HCT116 (cell line): Measurements from ENCODE around the gene TBCCD1. TPM values are rescaled to one million over a fixed set of nuclear protein-coding genes. Genes with fewer than 3 reads are reported as not detected.

Experiments used
- ATAC-seq: fragments of 200-7000 bp; cut with Tn5 transposase; 2 replicates; pipeline ENCODE4 v1.9.1; 2020; ENCODE audit warnings: mild to moderate bottlenecking, moderate library complexity
- BruUV-seq: library from RNA; stranded (reverse); fragments of 400-500 nt; replicated peaks from 2 replicates; lab custom pipeline; 2021; lab: Mats Ljungman, UMichigan
- CTCF ChIA-PET: fragments of 300-600 bp; sonication (Branson Sonifier 250); formaldehyde crosslinking; loops from one replicate; lab custom pipeline; 2021; ENCODE audit warnings: antibody characterized with exemption; lab: Charles Lee
- POLR2A ChIA-PET: fragments of 300-600, 350-600 bp; sonication (Branson Sonifier 250); formaldehyde crosslinking; loops from one replicate; lab custom pipeline; 2021; ENCODE audit warnings: antibody characterized with exemption; lab: Charles Lee
- RAD21 ChIA-PET, 2 experiments: fragments of 300-600 bp; sonication (Branson Sonifier 250); formaldehyde crosslinking; loops; one replicate each; lab custom pipeline; 2023; ENCODE audit warnings: low total read pairs in 2 of 2; ENCODE audit not compliant: uncharacterized antibody in 2 of 2, unreplicated experiment in 2 of 2, low non-redundant PET in 1 of 2; lab: Charles Lee
- DNase-seq: peaks from one replicate; pipeline ENCODE4 v3.0.0-alpha.2; 2010; ENCODE audit warnings: low read depth, low spot score
- H2AFZ ChIP-seq: fragments of 200-600 bp; shearing (Covaris generic), sonication (generic); 2 replicates; pipeline ENCODE4 v1.6.1; 2017; ENCODE audit warnings: low read depth, mixed run types, mixed read lengths, antibody characterized with exemption, low read length; ENCODE audit not compliant: poor library complexity, severe bottlenecking
- H3K27ac ChIP-seq: 2 replicates; pipeline ENCODE4 v1.5.1; 2012; ENCODE audit warnings: low read depth, low read length
- H3K27me3 ChIP-seq: fragments of 200-600 bp; sonication (generic); 2 replicates; pipeline ENCODE4 v1.6.1; 2016; ENCODE audit warnings: mixed run types, low read length, mixed read lengths; ENCODE audit not compliant: insufficient read depth
- H3K36me3 ChIP-seq, 2 experiments: fragments of 200-500 bp in 1 of 2; fragments of 200-600 bp in 1 of 2; sonication (Bioruptor generic) in 1 of 2; sonication (generic) in 1 of 2; 2 replicates each; pipeline versions ENCODE4 v1.5.1 to v1.6.1; 2014 to 2016; ENCODE audit warnings: low read length in 2 of 2, inconsistent platforms in 1 of 2, mixed read lengths in 1 of 2, mixed run types in 1 of 2; ENCODE audit not compliant: insufficient read depth in 2 of 2, control insufficient read depth in 1 of 2
- H3K4me1 ChIP-seq, 2 experiments: fragments of 200-600 bp in 1 of 2; sonication (generic) in 1 of 2; 2 replicates each; pipeline versions ENCODE4 v1.5.1 to v1.6.1; 2012 to 2017; ENCODE audit warnings: low read length in 2 of 2, inconsistent platforms in 1 of 2, mild to moderate bottlenecking in 1 of 2, mixed read lengths in 1 of 2, mixed run types in 1 of 2, moderate library complexity in 1 of 2; ENCODE audit not compliant: insufficient read depth in 2 of 2, control insufficient read depth in 1 of 2
- H3K4me2 ChIP-seq: fragments of 200-600 bp; sonication (generic); 2 replicates; pipeline ENCODE4 v1.6.1; 2017; ENCODE audit warnings: mixed run types, low read length, mixed read lengths
- H3K4me3 ChIP-seq, 2 experiments: fragments of 200-600 bp in 1 of 2; sonication (generic) in 1 of 2; replicated peaks in 1 of 2; 2 replicates each; pipeline ENCODE4 v1.5.1; 2011 to 2016; ENCODE audit warnings: low read length in 2 of 2, control low read depth in 1 of 2, low read depth in 1 of 2, mild to moderate bottlenecking in 1 of 2, mixed read lengths in 1 of 2, mixed run types in 1 of 2
- H3K79me2 ChIP-seq: fragments of 200-600 bp; sonication (generic); 2 replicates; pipeline ENCODE4 v1.6.1; 2017; ENCODE audit warnings: mild to moderate bottlenecking, mixed run types, low read length, moderate library complexity, mixed read lengths; ENCODE audit not compliant: insufficient read depth
- H3K9ac ChIP-seq: fragments of 200-600 bp; sonication (generic); 2 replicates; pipeline ENCODE4 v1.6.1; 2016; ENCODE audit warnings: low read length, mixed read lengths
- H3K9me2 ChIP-seq: fragments of 200-600 bp; sonication (generic), shearing (Covaris generic); 2 replicates; pipeline ENCODE4 v1.6.1; 2017; ENCODE audit warnings: mixed run types, mild to moderate bottlenecking, moderate library complexity; ENCODE audit not compliant: insufficient read depth
- H3K9me3 ChIP-seq, 2 experiments: fragments of 200-500 bp in 1 of 2; fragments of 200-600 bp in 1 of 2; sonication (Bioruptor generic) in 1 of 2; sonication (generic) in 1 of 2; 2 replicates each; pipeline ENCODE4 v1.6.1; 2014 to 2017; ENCODE audit warnings: low read length in 2 of 2, mixed read lengths in 2 of 2, inconsistent platforms in 1 of 2, low read depth in 1 of 2, mild to moderate bottlenecking in 1 of 2, mixed run types in 1 of 2, moderate library complexity in 1 of 2; ENCODE audit not compliant: control insufficient read depth in 1 of 2, insufficient read depth in 1 of 2
- H4K20me1 ChIP-seq: fragments of 200-600 bp; sonication (generic), shearing (Covaris generic); 2 replicates; pipeline ENCODE4 v1.6.1; 2017; ENCODE audit warnings: mixed run types, mild to moderate bottlenecking, moderate library complexity; ENCODE audit not compliant: insufficient read depth
- CBX3 ChIP-seq: IDR thresholded peaks from 2 replicates; pipeline ENCODE4 v1.6.1; 2012; ENCODE audit warnings: low read depth
- CEBPB ChIP-seq: IDR thresholded peaks from 2 replicates; pipeline ENCODE4 v1.6.1; 2012; ENCODE audit warnings: low read depth
- CTCF ChIP-seq, 3 experiments: fragments of 200-600 bp in 1 of 3; sonication (generic) in 1 of 3; IDR thresholded peaks in 2 of 3; conservative IDR thresholded peaks in 1 of 3; 2 replicates each; pipeline ENCODE4 v1.5.1; 2012 to 2017; ENCODE audit warnings: low read depth in 2 of 3, low read length in 2 of 3, antibody characterized with exemption in 1 of 3, borderline replicate concordance in 1 of 3, control low read depth in 1 of 3, mild to moderate bottlenecking in 1 of 3, mixed read lengths in 1 of 3, mixed run types in 1 of 3, moderate library complexity in 1 of 3; ENCODE audit not compliant: insufficient read depth in 1 of 3
- EZH2 ChIP-seq: fragments of 200-600 bp; sonication (generic); IDR thresholded peaks from 2 replicates; pipeline ENCODE4 v1.6.1; 2017; ENCODE audit warnings: antibody characterized with exemption, mixed run types
- EZH2phosphoT487 ChIP-seq: fragments of 200-600 bp; IDR thresholded peaks from 2 replicates; pipeline ENCODE4 v1.6.1; 2018; ENCODE audit warnings: antibody characterized with exemption, borderline replicate concordance
- JUND ChIP-seq: IDR thresholded peaks from 2 replicates; pipeline ENCODE4 v1.6.1; 2012
- MAX ChIP-seq: IDR thresholded peaks from 2 replicates; pipeline ENCODE4 v1.6.1; 2012
- POLR2A ChIP-seq: IDR thresholded peaks from 2 replicates; pipeline ENCODE4 v1.7.0; 2011; ENCODE audit warnings: borderline replicate concordance; ENCODE audit not compliant: insufficient read depth, insufficient read length; ENCODE audit errors: extremely low read depth
- POLR2AphosphoS5 ChIP-seq: IDR thresholded peaks from 2 replicates; pipeline ENCODE4 v1.6.1; 2011; ENCODE audit warnings: mild to moderate bottlenecking, low read depth, low read length, moderate library complexity
- REST ChIP-seq: IDR thresholded peaks from 2 replicates; pipeline ENCODE4 v1.6.1; 2012; ENCODE audit warnings: low read depth
- SP1 ChIP-seq: IDR thresholded peaks from 2 replicates; pipeline ENCODE4 v1.6.1; 2012; ENCODE audit warnings: low read depth
- ZFX ChIP-seq: fragments of 450-650 bp; IDR thresholded peaks from 2 replicates; pipeline ENCODE4 v1.6.1; 2017
- ZNF274 ChIP-seq: fragments of 200-500 bp; sonication (Bioruptor generic); IDR thresholded peaks from 2 replicates; pipeline ENCODE4 v1.6.1; 2014; ENCODE audit warnings: mild to moderate bottlenecking, low read depth, low read length, inconsistent platforms
- intact Hi-C: fragments of 100-400 bp; cut with micrococcal nuclease; formaldehyde crosslinking; loops from 2 replicates; pipeline ENCODE4 v1.10.0; 2022
- total RNA-seq: library from RNA; stranded (reverse); gene quantifications from one replicate; pipeline ENCODE4 v1.2.1, GENCODE V29; 2021; ENCODE audit not compliant: unreplicated experiment

The TBCCD1 gene
- total RNA-seq, 1 experiment from 2014 or later: 16.8 TPM

GRCh38 chr3:186612721-186613636 lies 45.8 kb upstream of the TBCCD1 start, which contains the start of gene AHSG:
Gene AHSG, plus strand, starts transcription at chr3:186613060. Its CDS starts 82 bp downstream, at chr3:186613142.
- no peaks in the 10 kb centered on the region for H3K9me2 ChIP-seq
- no peaks in the 10 kb centered on the region for H3K27me3 ChIP-seq
- ChIA-PET CTCF (interaction anchor here (2.6 to 8.4 kb wide), 3 partner anchors 15 to 354 kb away, joined by 13 to 64 read pairs (median 14); no protein-coding TSS in a partner anchor), POLR2A (no interaction called here), RAD21 (no interaction called here)
- intact Hi-C loops: no loop called here
- TF ChIP-seq ZNF274 (no peak), POLR2A (no peak), ZFX (no peak), SP1 (no peak), JUND (no peak), EZH2phosphoT487 (no peak)
- H3K27ac ChIP-seq: no peak within 1 kb of the TSS
- no peak for DNase-seq
- ATAC-seq: no peak
- no peaks in the 10 kb centered on the region for H3K9me3 ChIP-seq
- H2AFZ ChIP-seq: no peak within 1 kb of the TSS
- H3K4me1 ChIP-seq: peaks cover 2 to 21% of the 10 kb centered on the region in 2 experiments; a peak in 2 of 4 replicates
- no peak within 1 kb of the TSS for H3K9ac ChIP-seq
- H3K4me3 ChIP-seq: no peak within 1 kb of the TSS
- no peaks in the 10 kb centered on the region for H4K20me1 ChIP-seq
- H3K79me2 ChIP-seq: no peaks in the 10 kb centered on the region
- no TSS peak for BruUV-seq
- H3K4me2 ChIP-seq: no peak within 1 kb of the TSS
- no peaks in the 10 kb centered on the region for H3K36me3 ChIP-seq

GRCh38 chr3:186612065-186612464 lies 44.9 kb upstream of the TBCCD1 start:
- intact Hi-C loops: no loop called here
- H3K9ac ChIP-seq: no peak overlapping the region
- ChIA-PET CTCF (interaction anchor here (8.4 kb wide), 1 partner anchor 210 kb away, joined by 64 read pairs; no protein-coding TSS in a partner anchor), RAD21 (no interaction called here), POLR2A (no interaction called here)
- no peak overlapping the region for H3K4me2 ChIP-seq
- H3K4me3 ChIP-seq: no peak overlapping the region
- H3K36me3 ChIP-seq: no peaks in the 10 kb centered on the region
- no peak for DNase-seq
- H4K20me1 ChIP-seq: no peaks in the 10 kb centered on the region
- no peaks in the 10 kb centered on the region for H3K27me3 ChIP-seq
- no peak overlapping the region for H2AFZ ChIP-seq
- no peak overlapping the region for H3K27ac ChIP-seq
- ATAC-seq: no peak
- no peaks in the 10 kb centered on the region for H3K9me2 ChIP-seq
- peaks cover 0 to 14% of the 10 kb centered on the region in 2 experiments; a peak in 2 of 4 replicates for H3K4me1 ChIP-seq
- no peaks in the 10 kb centered on the region for H3K9me3 ChIP-seq
- BruUV-seq: no TSS peak
- no peaks in the 10 kb centered on the region for H3K79me2 ChIP-seq
- TF ChIP-seq CEBPB (no peak), POLR2AphosphoS5 (no peak), POLR2A (no peak), MAX (no peak), CTCF (IDR thresholded peaks at IDR 0.05 in 2 of 3, conservative IDR thresholded peaks at IDR 0.05 in 1 of 3; ENCODE audit: borderline replicate concordance in 1 of 3, insufficient read depth in 1 of 3, low read depth in 2 of 3, low read length in 2 of 3) (no peak), ZFX (no peak), CBX3 (no peak), REST (no peak), JUND (no peak), EZH2phosphoT487 (no peak), EZH2 (no peak)
